Activated naive CD4-positive, alpha-beta T cell (primary cell): ENCODE measurements around the gene EXOC3L4.
"Not testable (repeated sequence)": the region's sequence is repeated elsewhere in the genome, so short reads cannot be mapped to it uniquely, and the experiment has no call there.

ENCODE experiments used
- DNase-seq, 4 experiments: peaks; one replicate each; lab custom pipeline; 2025; lab: John Stamatoyannopoulos, UW

EXOC3L4 gene

DNA sequence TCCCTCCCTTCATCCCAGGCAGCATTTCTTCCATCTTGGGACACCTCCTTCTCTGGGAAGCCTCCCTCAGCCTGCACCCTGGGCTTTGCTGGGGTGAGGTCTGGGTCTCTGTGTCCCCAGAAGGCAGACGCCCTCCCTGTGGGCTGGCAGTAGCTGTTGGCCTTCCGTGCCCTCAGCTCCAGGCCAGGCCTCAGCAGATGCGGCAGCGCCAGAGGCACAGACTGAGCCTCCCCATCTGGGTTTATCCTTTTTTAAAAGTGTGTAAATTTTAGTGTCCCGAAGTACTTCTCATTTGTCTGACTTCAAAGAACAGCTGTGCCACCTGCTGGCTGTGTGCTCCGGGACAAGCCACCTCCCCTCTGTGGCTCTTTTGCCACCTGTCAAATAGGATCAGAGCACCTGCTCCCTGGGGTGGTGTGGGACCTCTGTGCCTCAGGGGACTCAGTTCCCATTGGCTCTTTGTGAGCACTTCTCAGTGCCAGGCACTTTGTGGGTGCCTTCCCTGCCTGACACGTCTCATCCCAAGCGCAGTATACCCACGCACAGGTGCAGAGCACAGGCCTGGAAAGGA is 11.1 kb downstream of the EXOC3L4 start:
- DNase-seq = no peak

DNA sequence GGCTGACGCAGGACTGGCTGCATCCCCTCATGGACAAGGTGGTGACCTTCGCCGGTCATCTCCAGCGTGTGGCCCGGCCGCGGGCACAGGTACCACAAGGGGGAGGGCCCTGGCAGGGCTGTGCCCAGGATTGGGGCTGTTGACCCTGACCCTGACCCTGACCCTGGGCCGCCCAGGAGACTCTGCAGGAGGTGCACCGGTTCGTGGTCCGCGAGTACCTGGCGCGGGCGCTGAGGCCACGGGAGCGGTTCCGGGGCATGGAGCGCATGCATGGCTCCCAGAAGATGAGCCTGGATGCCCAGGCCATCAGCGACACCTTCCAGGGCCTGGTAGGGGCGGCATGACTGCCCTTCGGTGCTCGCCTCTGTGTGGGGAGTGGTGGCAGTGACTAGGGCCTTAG is 12.9 kb downstream of the EXOC3L4 start:
- no peak for DNase-seq

DNA sequence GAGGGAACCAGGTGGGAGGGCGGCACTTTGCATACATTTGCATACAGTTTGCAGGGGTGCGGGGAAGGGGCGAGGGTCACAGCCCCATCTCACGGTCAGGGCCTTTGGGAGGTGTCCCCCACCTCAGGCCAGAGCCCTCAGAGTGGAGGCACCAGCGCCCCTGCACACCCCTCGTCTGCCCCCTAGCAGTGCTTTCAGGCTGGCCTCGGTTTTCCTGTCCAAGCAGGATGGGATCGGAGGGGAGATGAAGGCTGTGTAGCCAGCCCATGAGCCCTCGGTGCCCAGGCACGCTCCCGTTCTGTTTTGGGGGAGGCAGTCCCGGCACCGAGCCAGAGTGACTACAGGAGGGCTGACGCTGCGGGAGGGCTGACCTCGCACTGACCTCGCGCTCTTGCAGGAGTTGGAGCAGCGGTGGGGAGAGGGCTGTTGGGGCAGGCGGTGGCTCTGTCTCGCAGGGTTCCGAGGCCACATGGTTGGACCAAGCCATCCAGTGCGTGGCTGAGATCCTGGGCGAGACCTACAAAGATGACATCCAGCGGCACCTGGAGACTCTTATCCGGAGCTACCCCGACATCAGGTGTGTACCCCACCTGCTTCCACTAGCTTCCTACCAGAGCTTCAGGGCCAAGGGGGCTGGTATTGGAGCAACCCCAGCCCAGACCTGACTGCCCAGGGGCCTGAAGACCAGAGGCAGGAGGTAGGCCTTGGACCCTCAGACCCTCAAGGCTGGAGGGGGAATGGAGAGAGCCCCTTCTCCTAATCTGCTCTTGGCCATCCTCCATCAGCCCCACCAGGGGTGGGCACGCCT is 13.6 kb downstream of the EXOC3L4 start:
- DNase-seq = no peak

DNA sequence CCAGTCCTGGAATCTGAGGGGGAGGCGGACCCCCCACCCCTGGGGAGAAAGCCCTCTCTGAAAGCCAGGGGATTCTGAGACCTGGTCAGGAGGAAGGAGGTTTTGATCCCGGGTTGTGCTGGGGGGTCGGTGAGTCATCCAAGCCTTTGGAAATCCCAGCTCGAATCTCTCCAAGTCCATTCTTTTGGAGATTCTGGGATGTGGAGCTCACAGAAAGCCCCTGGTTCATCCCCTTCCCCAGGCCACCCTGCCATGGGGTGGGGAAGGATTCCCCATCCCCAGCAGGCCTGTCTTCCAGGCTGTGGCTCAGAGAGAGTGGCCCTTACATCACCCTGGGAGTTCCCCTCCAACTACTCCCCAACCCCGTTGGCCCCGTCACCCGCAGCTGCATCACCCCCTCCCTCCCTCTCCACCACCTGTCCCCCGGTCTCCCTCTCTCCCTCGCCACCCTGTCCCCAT is 14.3 kb downstream of the EXOC3L4 start:
- DNase-seq = no peak

DNA sequence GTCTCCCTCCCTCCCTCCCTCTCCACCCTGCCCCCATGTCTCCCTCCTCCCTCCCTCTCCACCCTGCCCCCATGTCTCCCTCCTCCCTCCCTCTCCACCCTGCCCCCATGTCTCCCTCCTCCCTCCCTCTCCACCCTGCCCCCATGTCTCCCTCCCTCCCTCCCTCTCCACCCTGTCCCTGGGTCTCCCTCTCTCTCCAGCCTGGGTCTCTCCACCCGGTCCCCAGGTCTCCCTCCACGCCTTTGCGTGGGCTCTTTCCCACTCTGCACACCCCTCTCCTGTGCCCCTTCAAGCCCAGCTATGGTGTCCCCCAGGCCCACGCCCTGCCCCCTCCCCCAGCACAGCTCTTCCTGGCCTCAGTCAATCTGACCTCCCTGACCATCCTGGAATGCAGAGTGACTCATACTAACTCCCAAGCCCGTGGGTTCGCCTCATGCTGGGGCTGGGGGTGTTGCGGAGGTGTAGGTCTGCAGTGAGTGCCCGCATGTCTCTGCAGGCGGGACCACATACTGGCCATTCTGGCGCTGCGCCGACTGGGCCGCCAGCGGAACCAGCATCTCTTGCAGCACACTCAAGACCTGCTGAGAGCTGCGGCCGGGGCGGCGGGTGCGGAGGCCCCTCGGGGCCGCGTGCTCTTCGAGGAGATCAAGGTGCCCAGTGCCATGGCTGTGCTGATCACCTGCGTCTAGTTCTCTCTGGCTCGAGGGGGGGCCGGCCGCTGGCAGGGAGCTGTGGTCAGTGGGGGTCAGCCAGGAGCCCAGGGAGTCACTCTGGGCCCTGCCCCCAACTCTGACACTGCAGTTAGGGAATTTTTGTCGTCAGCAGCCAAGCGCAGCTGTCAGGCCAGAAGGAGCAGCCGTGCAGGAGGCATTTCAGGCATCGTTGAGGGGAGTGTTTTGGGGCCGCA is 15.3 kb downstream of the EXOC3L4 start:
- DNase-seq = no peak

DNA sequence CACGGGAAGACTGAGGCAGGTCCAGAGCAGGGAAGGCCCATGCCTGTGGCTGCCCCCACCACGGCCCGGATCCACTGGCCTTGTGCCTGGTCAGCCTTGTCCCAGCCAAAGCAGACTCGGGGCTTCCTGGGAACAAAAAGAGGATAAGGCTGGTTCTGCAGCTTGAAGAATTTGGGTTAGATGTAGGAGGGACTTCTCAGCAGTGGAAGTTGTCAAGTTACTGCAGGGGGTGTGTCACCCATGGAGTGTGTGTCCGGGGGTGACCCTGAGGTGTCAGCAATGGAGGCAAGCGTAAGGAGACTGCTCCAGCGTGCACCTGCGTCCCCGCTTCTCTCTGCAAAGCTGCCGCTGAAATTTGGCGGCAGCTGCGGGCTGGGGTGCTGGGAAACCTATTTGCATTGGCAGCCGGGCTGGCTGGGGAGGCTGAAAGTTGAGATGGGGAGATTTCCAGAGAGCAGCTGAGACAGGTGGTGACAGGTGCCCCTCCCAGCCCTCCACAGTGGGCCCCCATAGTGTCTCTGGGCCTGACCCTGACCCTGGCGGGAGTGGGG is 16.2 kb downstream of the EXOC3L4 start:
- DNase-seq = no peak

DNA sequence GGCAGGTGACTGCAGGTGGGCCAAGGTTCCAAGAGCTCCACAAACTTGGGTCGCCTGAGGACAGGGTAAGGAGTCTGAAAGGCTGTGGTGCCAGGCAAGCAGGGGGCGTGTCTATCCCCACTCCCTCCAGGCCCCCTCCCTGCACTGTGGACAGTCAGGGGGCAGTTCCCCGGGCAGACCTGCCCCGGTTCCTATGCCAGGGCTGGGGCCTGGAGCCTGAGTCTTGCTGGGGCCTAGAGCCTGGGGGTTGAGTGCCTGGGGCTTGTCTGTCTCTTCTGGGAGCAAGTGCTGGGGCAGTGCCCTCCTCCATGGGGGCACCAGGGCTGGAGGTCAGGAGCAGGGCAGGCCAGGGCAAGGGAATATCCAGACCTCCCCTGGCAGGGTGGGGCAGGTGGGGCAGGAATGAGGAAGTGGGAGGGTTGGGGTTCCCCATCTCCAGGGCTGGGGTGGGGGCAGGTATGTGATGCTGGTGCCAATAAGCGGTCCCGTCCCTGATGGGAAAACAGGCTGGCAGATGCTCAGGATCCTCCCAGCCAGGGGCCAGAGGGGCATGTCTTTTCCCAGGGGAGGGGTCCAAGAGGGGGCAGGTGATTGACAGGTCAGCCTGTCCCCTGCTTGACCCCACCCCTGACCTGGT is 16.8 kb downstream of the EXOC3L4 start:
- DNase-seq = no peak

DNA sequence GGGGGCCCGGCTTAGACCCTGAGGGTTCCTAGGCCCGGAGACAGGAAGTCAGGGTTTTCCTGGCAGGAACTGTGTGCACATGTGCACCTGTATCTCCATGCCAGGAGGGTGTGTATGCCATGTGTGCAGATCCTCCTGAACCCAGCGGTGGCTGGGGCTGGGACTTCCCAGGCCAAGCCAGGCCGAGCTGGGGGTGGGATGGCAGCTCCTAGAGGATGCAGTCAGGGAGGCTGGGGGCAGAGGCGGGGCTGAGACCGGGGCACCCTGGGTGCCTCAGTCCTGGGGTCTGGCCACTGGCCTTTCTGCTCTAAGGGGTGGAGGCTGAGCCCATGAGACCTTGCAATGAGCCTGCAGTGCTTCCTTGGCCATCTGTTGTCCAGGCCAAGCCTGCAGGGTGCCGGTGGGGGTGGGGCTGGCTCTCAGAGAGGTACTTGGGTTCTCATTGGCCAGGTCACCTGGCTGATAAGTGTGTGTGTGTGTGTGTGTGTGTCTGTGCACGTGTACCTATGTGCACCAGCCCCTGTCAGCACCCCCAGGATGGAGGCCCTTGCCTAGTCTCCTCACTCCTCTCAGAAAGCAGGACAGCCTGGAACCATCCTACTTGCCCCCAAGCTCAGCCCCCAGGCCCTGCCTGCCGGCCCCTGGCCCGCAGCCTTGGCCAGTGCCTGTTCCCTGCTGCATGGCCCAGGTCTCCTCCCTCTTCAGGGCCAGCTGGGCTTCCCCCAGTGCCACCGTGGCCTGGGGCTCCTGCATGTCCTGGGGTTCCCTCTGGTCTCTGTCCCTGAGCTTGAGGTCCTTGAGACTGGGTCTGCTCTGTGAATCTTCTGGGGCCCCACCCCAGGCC is 18.1 kb downstream of the EXOC3L4 start:
- no peak for DNase-seq

DNA sequence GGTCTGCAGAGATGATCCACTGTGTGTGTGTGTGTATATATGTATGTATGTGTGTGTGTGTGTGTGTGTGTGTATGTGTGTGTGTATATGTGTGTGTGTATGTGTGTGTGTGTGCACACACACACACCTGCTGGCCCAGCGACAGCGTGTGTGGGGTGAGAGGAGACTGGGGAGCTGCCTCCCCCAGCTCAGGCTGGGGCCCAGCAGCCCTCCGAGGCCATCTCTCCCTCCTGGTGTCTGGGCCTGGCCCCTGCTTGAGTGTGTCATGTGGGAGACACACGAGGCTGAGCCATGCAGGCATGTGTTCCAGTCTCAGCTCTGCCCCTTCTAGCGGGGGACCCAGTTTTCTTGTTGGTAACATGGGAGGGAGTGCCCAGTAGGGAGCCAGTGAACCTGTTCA is 18.8 kb downstream of the EXOC3L4 start:
- no peak for DNase-seq

DNA sequence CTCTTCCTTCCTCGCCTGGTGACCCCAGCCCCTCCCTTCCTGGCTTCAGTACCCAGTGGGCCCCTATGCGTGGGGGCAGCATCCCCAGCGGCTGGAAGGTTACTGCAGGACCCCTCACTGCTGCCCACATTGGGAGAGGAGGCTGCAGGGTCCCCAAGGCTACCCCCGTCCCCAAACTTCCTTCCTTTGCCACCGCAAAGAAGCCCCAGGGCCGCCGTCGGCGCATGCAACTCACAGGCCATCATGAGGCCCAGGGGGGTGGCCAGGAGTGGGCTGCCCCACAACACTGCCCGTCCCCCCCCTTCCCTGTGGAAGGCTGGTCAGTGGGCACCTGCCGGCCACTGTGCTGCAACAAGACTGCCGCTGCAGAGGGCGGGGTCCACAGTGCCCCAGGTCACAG is 19.2 kb downstream of the EXOC3L4 start:
- no peak for DNase-seq

DNA sequence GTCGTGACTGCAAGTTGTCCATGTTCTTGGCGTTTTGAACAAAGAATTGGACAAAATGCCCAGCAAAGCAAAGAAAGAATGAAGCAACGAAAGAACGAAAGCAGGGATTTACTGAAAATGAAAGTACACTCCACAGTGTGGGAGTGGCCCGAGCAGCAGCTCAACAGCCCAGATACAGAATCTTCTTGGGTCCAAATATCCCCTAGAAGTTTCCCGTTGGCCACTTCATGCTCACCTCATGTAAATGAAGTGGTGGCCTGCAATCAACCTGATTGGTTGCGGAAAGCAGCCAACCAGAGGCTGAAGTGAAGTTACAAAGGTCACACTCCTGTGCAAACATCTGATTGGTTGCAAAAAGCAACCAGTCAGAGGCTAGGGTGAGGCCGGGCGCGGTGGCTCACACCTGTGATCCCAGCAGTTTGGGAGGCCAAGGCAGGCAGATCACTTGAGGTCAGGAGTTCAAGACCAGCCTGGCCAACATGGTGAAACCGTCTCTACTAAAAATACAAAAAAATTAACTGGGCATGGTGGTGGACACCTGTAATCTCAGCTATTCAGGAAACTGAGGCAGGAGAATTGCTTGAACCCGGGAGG is 20.7 kb downstream of the EXOC3L4 start:
- DNase-seq = not testable (repeated sequence)

DNA sequence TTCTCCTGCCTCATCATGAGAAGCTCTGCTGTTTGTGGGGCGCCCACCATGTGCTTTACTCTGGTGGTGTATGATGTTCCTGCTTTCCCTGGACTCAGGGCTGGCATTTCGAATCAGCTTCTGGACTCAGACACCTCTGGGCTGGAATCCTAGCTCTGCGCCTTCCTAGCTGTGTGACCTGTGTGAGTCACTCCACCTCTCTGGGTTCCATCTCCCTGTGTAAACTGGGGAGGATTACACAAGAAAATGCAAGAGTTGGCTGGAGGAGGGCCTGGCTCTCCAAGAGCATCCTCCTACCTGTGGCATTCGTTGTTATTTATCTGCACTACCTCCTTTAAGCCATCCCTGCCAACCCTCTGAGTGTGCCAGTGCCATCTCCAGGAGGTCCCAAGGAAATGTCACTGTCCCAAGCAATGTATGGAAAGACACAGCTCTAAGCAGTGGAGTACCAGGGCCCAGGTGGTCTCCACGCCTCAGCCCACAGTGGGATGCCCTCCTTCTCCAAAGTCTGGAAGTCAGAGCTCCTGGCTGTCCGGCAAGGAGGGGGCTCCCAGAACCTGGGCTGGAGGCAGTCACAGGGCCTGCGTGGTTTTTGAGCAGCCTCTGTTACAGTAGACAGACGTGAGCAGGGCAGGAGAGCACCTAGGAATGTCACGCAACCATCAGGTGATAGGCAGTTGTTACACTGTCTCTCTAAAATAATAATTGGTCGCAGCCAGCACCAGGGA is 21.5 kb downstream of the EXOC3L4 start:
- DNase-seq = no peak

DNA sequence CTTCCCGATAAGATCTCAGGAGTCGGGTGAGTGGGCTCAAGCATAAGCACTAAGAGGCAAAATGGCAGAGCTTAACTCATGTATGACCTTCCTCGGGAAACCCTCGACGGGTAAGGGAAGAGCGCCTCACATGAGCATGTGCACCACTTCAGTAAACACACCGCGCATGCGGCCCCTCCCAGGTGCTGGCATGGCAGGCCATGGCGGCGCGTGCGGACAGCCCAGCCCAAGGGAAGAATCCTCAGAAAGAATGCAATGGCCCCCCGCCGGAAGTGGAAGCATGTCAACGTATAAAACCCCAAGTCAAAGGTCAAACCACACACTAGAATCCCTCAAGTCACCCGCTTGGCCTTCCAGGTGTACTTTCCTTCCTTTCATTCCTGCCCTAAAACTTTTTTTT is 22.1 kb downstream of the EXOC3L4 start:
- no peak for DNase-seq

DNA sequence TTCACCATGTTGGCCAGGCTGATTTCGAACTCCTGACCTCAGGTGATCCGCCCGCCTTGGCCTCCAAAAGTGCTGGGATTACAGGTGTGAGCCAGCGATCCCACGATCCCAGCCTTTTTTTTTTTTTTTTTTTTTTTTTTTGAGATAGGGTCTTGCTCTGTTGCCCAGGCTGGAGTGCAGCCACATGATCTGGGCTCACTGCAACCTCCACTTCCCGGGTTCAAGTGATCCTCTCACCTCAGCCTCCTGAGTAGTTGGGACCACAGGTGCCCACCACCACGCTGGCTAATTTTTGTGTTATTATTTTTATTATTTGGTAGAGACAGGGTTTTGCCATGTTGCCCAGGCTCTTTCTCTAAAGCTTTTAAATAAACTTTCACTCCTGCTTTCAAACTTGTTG is 23.0 kb downstream of the EXOC3L4 start:
- not testable (repeated sequence) for DNase-seq

DNA sequence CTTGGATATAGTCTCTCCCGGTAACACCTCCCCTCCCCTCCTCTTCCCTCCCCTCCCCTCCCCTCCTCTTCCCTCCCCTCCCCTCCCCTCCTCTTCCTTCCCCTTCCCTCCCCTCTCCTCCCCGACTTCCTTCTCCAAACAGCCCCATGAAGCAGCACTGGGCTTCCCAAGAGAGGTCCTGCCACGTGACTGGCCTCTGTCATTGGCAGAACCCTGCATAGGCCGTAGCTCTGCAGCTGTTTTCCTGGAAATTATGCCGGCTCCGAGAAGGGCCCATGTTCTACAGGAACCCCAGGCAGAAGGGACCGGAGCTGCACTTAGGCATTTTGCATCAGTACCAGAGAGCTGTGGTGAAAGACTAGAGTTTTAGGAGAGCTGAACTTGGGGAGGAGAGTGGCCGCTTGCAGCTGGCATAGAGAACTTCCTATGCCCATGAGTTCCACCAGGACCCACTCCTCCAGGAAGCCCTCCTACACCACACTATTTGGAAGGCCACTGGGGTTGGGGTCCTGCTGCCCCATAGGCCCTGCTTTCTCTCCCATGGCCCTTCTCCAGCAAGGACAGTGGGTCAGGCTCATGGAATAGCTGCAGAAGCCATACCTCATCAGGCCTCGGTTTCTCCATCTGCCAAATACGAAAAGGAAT is 23.6 kb downstream of the EXOC3L4 start:
- no peak for DNase-seq

DNA sequence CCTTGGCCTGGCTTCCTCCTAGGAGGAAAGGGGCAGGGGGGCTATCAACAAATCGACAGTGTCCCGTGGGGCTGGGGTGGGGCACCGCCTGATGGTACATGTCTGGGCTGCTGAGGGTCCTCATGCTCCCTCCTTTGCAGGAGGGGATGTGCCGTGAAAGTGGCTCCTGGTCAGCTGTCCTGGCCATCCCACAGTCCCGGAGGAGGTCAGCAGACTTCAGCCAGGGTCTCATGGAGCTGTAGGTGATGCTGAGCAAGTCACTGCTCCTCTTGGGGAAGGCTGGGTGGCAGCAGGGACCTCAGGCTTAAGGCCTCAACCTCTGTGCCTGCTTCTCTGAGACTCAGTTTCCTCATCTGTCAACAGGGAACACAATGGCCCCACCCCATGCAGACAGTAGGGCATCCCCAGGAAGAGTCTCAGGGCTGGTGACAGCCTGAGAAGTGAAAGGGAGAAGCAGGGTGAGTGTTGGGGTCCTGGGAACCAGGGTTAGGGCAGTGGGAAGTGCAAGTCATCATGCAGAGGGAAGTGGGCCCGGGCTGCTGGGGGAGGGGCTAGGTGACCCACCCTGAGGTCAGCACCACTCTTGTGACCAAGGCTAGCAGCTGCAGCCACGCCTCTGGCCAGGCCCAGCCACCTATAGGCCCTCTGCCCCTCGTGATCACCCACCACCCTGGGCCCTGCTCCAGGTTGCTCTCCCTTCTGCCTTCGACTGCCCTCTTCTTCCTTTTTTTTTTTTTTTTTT is 24.3 kb downstream of the EXOC3L4 start:
- no peak for DNase-seq

DNA sequence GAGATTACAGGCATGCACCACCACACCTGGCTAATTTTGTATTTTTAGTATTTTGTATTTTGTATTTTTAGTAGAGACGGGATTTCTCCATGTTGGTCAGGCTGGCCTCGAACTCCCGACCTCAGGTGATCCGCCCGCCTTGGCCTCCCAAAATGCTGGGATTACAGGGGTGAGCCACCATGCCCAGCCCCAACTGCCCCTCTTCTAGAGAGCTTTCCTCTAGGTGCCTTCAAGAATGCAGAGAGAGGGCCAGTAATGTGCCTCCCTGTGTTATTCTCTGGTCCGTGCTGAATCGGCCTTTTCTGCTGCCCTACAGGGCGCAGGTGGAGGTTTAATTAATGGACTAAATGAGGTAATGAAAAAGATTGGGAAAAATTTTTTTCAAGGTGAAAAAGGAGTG is 25.0 kb downstream of the EXOC3L4 start:
- DNase-seq = not testable (repeated sequence)

DNA sequence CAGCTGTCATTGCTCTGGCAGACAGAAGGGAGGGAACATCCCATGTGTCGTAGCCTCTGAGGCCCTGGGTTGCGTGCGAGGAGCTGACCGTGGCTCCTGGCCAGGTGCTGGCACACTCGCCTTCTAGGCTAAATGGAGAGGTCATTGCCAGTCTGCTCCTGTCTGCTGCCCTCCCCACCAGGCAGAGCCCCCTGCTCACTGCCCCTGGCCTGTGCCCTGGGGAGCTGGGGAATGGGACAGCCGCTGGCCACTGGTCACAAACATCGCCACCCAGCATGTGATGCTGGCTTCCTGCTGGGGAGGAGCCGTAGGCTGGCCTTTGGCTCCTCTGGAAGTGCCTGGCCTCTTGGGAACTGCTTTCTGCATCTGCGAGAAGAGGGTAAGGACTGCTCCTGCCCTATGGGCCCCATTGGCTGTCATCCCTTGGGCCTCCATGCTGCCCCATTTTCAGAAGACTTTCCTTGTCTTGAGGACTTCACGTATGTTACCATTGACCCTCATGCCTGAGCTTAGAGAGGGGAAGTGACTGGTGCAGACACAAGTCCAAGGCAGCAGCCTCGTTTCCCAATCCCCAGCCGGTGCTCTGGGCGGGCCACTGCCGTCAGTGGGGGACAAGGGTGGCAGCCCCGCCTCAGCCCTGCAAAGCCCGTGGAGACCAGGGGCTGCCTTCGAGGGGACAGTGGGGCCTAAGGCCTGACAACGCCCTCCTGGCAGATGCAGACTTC is 26.8 kb downstream of the EXOC3L4 start:
- no peak for DNase-seq
